ENCODE results near the gene MTX1. TPM values are rescaled to one million over a fixed set of nuclear protein-coding genes. Genes with fewer than 3 reads are reported as not detected.
A peak's percentile ranks its signal among the peaks of the same experiment; 100 is the strongest.
"Not testable (repeated sequence)": the region's sequence is repeated elsewhere in the genome, so short reads cannot be mapped to it uniquely, and the experiment has no call there.

The MTX1 gene
- total RNA-seq, 3 donors from 2014 or later, result 41.1 to 50.8 (median 44.8) TPM

DNA sequence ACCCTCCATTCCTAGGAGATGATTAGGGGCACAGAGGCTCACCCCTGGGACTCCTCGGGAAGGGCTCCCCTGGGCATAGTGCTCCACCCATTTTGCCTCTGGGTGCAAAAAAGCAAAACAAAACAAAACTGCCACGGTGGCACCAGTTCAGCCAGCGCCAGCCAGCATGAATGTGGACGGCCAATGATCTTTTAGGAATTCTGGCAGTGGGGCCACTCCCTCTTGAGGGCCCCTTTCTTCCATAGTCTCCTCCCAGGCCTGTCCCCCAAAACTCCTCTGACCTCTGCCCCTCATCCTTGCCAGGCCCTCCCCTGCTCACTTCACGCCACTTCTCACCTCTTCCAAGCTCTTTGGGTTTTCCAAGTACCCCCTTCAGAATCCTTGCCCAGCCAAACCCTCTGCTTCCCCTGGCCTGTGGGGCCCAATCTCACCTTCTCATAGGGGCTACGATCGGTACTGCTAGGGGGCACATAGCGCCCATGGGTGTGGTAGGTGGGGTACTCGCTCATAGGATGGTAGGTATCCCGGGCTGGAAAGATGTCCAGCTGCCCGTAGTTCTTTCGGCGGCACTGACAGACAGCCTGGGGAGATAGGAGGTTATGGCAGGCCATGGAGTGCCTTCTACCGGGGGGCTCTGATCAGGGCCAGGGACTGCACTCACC, 21.6 kb upstream of the MTX1 start:
- DNase-seq (ENCODE audit: low spot score in 2 of 2), result no peak
- no peaks in the 10 kb centered on the region for H3K9me3 ChIP-seq
- H3K27ac ChIP-seq, result peak overlapping the region; percentile 87 to 91
- intact Hi-C loops (cut with DNase I; ENCODE audit: low total_unique reads), result no loop called here
- peaks cover 0 to 14% of the 10 kb centered on the region in 2 donors for H3K4me1 ChIP-seq
- H3K36me3 ChIP-seq, result no peaks in the 10 kb centered on the region
- no peaks in the 10 kb centered on the region for H3K27me3 ChIP-seq
- TF ChIP-seq, protein P1, sequence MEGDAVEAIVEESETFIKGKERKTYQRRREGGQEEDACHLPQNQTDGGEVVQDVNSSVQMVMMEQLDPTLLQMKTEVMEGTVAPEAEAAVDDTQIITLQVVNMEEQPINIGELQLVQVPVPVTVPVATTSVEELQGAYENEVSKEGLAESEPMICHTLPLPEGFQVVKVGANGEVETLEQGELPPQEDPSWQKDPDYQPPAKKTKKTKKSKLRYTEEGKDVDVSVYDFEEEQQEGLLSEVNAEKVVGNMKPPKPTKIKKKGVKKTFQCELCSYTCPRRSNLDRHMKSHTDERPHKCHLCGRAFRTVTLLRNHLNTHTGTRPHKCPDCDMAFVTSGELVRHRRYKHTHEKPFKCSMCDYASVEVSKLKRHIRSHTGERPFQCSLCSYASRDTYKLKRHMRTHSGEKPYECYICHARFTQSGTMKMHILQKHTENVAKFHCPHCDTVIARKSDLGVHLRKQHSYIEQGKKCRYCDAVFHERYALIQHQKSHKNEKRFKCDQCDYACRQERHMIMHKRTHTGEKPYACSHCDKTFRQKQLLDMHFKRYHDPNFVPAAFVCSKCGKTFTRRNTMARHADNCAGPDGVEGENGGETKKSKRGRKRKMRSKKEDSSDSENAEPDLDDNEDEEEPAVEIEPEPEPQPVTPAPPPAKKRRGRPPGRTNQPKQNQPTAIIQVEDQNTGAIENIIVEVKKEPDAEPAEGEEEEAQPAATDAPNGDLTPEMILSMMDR (IDR thresholded peaks at IDR 0.05), result no peak
- no peak for TF ChIP-seq POLR2A (IDR thresholded peaks at IDR 0.05)
- no peak overlapping the region for H3K4me3 ChIP-seq

DNA sequence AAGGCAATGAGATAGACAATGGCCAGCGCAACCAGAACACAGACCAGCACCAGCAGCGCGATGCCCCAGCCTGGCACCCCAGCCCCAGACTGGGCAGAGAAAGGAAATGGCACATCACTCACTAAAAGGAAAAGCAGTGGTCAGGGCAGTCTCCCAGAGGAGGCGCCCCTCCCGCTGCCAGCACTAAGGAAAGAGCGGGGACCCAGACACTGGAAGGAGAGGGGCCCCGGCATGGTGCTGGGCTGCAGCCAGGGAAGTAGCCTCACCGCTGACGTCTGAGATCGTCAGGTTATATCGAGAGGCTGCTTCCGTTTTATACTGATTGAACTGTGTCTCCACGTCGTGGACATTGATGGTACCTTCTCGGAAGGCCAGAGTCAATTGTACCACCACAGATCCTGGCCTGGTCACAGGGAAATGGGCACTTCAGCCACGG, 21.0 kb upstream of the MTX1 start:
- Histone ChIP-seq H3K27me3 (no peaks in the 10 kb centered on the region), H3K4me3 (no peak overlapping the region), H3K4me1 (peaks cover 0 to 14% of the 10 kb centered on the region in 2 donors), H3K36me3 (no peaks in the 10 kb centered on the region), H3K9me3 (no peaks in the 10 kb centered on the region), H3K27ac (peak overlapping the region; percentile 87 to 91)
- intact Hi-C loops (cut with DNase I; ENCODE audit: low total_unique reads), result no loop called here
- TF ChIP-seq POLR2AphosphoS5 (IDR thresholded peaks at IDR 0.05), result no peak
- TF ChIP-seq, protein P1 (IDR thresholded peaks at IDR 0.05), result no peak
- no peak for TF ChIP-seq POLR2A (IDR thresholded peaks at IDR 0.05)
- no peak for DNase-seq (ENCODE audit: low spot score in 2 of 2)

- H3K9me3 ChIP-seq, result no peaks in the 10 kb centered on the region
- H3K27me3 ChIP-seq, result no peaks in the 10 kb centered on the region
- no peaks in the 10 kb centered on the region for H3K36me3 ChIP-seq
- intact Hi-C loops (cut with DNase I; ENCODE audit: low total_unique reads), result no loop called here
- H3K4me3 ChIP-seq, result no peak overlapping the region
- H3K27ac ChIP-seq, result peak overlapping the region in 1 of 2 donors; percentile 91
- peaks cover 0 to 14% of the 10 kb centered on the region in 2 donors for H3K4me1 ChIP-seq
- TF ChIP-seq POLR2A (IDR thresholded peaks at IDR 0.05), result no peak
- DNase-seq (ENCODE audit: low spot score in 2 of 2), result no peak
Measured at GRCh38 chr1:155188268-155188667, 20.2 kb upstream of the MTX1 start.

DNA sequence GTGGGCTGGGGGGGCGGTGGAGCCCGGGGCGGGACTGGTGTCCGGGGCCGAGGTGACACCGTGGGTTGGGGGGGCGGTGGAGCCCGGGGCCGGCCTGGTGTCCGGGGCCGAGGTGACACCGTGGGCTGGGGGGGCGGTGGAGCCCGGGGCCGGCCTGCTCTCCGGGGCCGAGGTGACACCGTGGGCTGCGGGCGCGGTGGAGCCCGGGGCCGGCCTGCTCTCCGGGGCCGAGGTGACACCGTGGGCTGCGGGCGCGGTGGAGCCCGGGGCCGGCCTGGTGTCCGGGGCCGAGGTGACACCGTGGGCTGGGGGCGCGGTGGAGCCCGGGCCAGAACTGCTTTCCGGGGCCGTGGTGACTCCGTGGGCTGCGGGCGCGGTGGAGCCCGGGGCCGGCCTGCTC, 18.6 kb upstream of the MTX1 start:
- H3K27me3 ChIP-seq; H3K9me3 ChIP-seq; DNase-seq (ENCODE audit: low spot score in 2 of 2); H3K36me3 ChIP-seq; intact Hi-C loops (cut with DNase I; ENCODE audit: low total_unique reads): not testable (repeated sequence)
- H3K27ac ChIP-seq, result peak overlapping the region; percentile 76 to 78
- peaks cover 0 to 14% of the 10 kb centered on the region in 2 donors for H3K4me1 ChIP-seq
- peak overlapping the region in 2 of 3 donors; percentile 23 to 60 for H3K4me3 ChIP-seq

DNA sequence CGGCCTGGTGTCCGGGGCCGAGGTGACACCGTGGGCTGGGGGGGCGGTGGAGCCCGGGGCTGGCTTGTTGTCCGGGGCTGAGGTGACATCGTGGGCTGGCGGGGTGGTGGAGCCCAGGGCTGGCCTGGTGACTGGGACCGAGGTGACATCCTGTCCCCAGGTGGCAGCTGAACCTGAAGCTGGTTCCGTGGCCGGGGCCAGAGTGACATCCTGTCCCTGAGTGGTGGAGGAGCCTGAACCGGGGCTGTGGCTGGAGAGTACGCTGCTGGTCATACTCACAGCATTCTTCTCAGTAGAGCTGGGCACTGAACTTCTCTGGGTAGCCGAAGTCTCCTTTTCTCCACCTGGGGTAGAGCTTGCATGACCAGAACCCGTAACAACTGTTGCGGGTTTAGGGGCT, 16.6 kb upstream of the MTX1 start:
- Histone ChIP-seq H3K4me1 (no peaks in the 10 kb centered on the region), H3K27ac (peak overlapping the region; percentile 98), H3K36me3 (no peaks in the 10 kb centered on the region), H3K9me3 (no peaks in the 10 kb centered on the region), H3K27me3 (no peaks in the 10 kb centered on the region), H3K4me3 (peak overlapping the region in 2 of 3 donors; percentile 62 to 73)
- no peak for DNase-seq (ENCODE audit: low spot score in 2 of 2)
- TF ChIP-seq, protein P1 (IDR thresholded peaks at IDR 0.05), result no peak
- TF ChIP-seq POLR2AphosphoS5 (IDR thresholded peaks at IDR 0.05), result no peak
- no peak for TF ChIP-seq POLR2A (IDR thresholded peaks at IDR 0.05)
- intact Hi-C loops (cut with DNase I; ENCODE audit: low total_unique reads), result no loop called here

DNA sequence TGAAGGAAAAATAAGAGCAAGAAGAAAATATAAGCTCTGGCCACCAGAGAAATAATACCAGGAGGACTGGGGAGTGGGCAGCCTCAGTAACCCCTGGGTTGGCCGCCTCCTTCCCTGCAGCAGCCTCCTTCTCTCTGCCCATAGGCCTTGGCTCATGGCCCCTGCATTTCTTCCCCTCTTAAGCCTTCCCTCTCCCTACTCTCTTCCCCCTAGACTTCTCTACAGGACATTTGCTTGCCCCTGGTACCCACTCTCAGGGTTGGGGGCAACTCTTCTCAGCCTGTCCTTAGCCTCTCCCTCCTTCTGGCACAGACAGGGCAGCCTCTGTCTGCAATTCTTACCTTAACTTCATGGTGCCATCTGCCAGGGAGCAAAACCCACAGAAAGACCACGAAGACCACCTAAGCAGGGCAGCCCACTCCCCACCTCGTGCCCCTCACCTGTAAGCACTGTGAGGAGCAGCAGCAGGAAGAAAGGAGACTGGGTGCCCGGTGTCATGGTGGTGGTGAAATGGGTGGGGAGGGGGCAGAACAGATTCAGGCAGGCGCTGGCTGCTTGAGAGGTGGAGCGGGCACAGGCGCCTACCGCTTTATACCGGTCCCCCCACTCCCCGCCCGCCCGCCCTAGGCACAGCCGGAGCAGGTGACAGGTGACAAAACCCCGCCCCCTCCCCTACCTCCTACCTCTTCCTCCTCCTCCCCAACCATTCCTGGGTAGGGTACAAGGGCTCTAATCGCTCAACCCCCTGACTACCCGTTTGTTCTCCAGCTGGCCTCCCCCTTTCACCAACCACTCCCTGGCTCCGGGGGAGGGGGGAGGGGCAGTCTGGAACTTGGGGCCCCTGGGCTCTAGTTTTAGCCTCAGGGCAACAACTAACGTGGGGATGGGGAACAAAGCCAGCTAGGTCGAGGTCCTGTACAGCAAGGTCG, 15.9 kb upstream of the MTX1 start:
- peak overlapping the region; percentile 53 to 73 (median 62) for H3K4me3 ChIP-seq
- H3K36me3 ChIP-seq, result no peaks in the 10 kb centered on the region
- TF ChIP-seq, protein P1 (IDR thresholded peaks at IDR 0.05), result no peak
- TF ChIP-seq POLR2A (IDR thresholded peaks at IDR 0.05), result no peak
- peak in 1 of 3 donors; percentile 11 for TF ChIP-seq POLR2AphosphoS5 (IDR thresholded peaks at IDR 0.05)
- H3K27ac ChIP-seq, result peak overlapping the region; percentile 98
- peak; percentile 81 to 82 for DNase-seq (ENCODE audit: low spot score in 2 of 2)
- H3K9me3 ChIP-seq, result no peaks in the 10 kb centered on the region
- intact Hi-C loops (cut with DNase I; ENCODE audit: low total_unique reads), result no loop called here
- no peaks in the 10 kb centered on the region for H3K4me1 ChIP-seq
- H3K27me3 ChIP-seq, result no peaks in the 10 kb centered on the region
